Trophoblast cell (in vitro differentiated cells and primary cell): ENCODE measurements around the gene PKIB.

Source experiments
- DNase-seq, 2 donors: peaks; one replicate each; pipeline ENCODE4 v3.0.0-alpha.2; 2016
- H2AFZ ChIP-seq: 2 replicates; pipeline ENCODE4 v1.6.1; 2013; ENCODE audit warnings: low read length, moderate library complexity, mild to moderate bottlenecking; ENCODE audit not compliant: insufficient read depth, poor library complexity
- H2AK5ac ChIP-seq: 2 replicates; pipeline ENCODE4 v1.6.1; 2013; ENCODE audit warnings: mild to moderate bottlenecking, low read length
- H2BK120ac ChIP-seq: 2 replicates; pipeline ENCODE4 v1.6.1; 2013; ENCODE audit warnings: low read length, mild to moderate bottlenecking, moderate library complexity; ENCODE audit not compliant: insufficient read depth, poor library complexity
- H2BK12ac ChIP-seq: 2 replicates; pipeline ENCODE4 v1.6.1; 2013; ENCODE audit warnings: mild to moderate bottlenecking, low read length, moderate library complexity
- H2BK5ac ChIP-seq: 2 replicates; pipeline ENCODE4 v1.6.1; 2013; ENCODE audit warnings: low read length, low read depth, moderate library complexity, mild to moderate bottlenecking; ENCODE audit not compliant: poor library complexity
- H3K14ac ChIP-seq: 2 replicates; pipeline ENCODE4 v1.6.1; 2013; ENCODE audit warnings: mild to moderate bottlenecking, low read length
- H3K18ac ChIP-seq: 2 replicates; pipeline ENCODE4 v1.6.1; 2013; ENCODE audit warnings: mild to moderate bottlenecking, low read length
- H3K23ac ChIP-seq: 2 replicates; pipeline ENCODE4 v1.6.1; 2013; ENCODE audit warnings: low read length
- H3K27ac ChIP-seq: 2 replicates; pipeline ENCODE4 v1.5.1; 2013; ENCODE audit warnings: low read depth, mild to moderate bottlenecking, inconsistent platforms, low read length, moderate library complexity
- H3K27me3 ChIP-seq: 2 replicates; pipeline ENCODE4 v1.6.1; 2013; ENCODE audit warnings: inconsistent platforms, mild to moderate bottlenecking, low read length, moderate library complexity; ENCODE audit not compliant: insufficient read depth
- H3K36me3 ChIP-seq, 2 experiments: 1 replicate in 1 of 2; 2 replicates in 1 of 2; pipeline ENCODE4 v1.6.1; 2013; ENCODE audit warnings: low read length in 2 of 2, mild to moderate bottlenecking in 2 of 2, moderate library complexity in 1 of 2; ENCODE audit not compliant: insufficient read depth in 2 of 2, control insufficient read depth in 1 of 2
- H3K4ac ChIP-seq: 2 replicates; pipeline ENCODE4 v1.6.1; 2013; ENCODE audit warnings: low read depth, mild to moderate bottlenecking, low read length, moderate library complexity
- H3K4me1 ChIP-seq, 2 experiments: 1 replicate in 1 of 2; 2 replicates in 1 of 2; pipeline ENCODE4 v1.6.1; 2013; ENCODE audit warnings: low read length in 2 of 2, mild to moderate bottlenecking in 2 of 2, moderate library complexity in 1 of 2; ENCODE audit not compliant: insufficient read depth in 2 of 2, control insufficient read depth in 1 of 2
- H3K4me2 ChIP-seq: 2 replicates; pipeline ENCODE4 v1.6.1; 2013; ENCODE audit warnings: inconsistent platforms, mild to moderate bottlenecking, low read length, moderate library complexity
- H3K4me3 ChIP-seq: 2 replicates; pipeline ENCODE4 v1.5.1; 2013; ENCODE audit warnings: mild to moderate bottlenecking, low read depth, low read length, inconsistent platforms
- H3K79me1 ChIP-seq: one replicate; pipeline ENCODE4 v1.6.1; 2013; ENCODE audit warnings: low read length
- H3K79me2 ChIP-seq: 2 replicates; pipeline ENCODE4 v1.6.1; 2013; ENCODE audit warnings: low read length, mild to moderate bottlenecking; ENCODE audit not compliant: control insufficient read depth, insufficient read depth, poor library complexity
- H3K9ac ChIP-seq: 2 replicates; pipeline ENCODE4 v1.6.1; 2013; ENCODE audit warnings: mild to moderate bottlenecking, low read length
- H3K9me3 ChIP-seq: 2 replicates; pipeline ENCODE4 v1.6.1; 2013; ENCODE audit warnings: low read depth, mild to moderate bottlenecking, control low read depth, inconsistent platforms, low read length; ENCODE audit not compliant: insufficient read depth
- H4K12ac ChIP-seq: 2 replicates; pipeline ENCODE4 v1.6.1; 2013; ENCODE audit warnings: low read depth, mild to moderate bottlenecking, low read length, moderate library complexity
- H4K8ac ChIP-seq: 2 replicates; pipeline ENCODE4 v1.6.1; 2013; ENCODE audit warnings: low read depth, mild to moderate bottlenecking, low read length, moderate library complexity
- H4K91ac ChIP-seq: one replicate; pipeline ENCODE4 v1.6.1; 2013; ENCODE audit warnings: low read depth, mild to moderate bottlenecking, low read length, moderate library complexity
- WGBS: extraction: QIAGEN DNeasy Blood & Tissue Kit; methylation state at CpG from one replicate; pipeline ENCODE4 v1.1.7; 2013; ENCODE audit warnings: missing lambda C conversion rate; ENCODE audit not compliant: insufficient read length, insufficient coverage; ENCODE audit errors: extremely low coverage; 5-methylcytosine and 5-hydroxymethylcytosine counted together

Gene PKIB

GRCh38 chr6:122694602-122695001 lies 84.4 kb downstream of the PKIB start:
- no peak overlapping the region for H4K8ac ChIP-seq
- no peak overlapping the region for H3K23ac ChIP-seq
- peaks cover 9 to 21% of the 10 kb centered on the region in 2 experiments for H3K4me1 ChIP-seq
- H3K36me3 ChIP-seq: no peaks in the 10 kb centered on the region
- WGBS: no CpG with 5 or more reads among the region's 3 CpGs
- no peak overlapping the region for H3K18ac ChIP-seq
- no peak overlapping the region for H3K14ac ChIP-seq
- no peak overlapping the region for H2AK5ac ChIP-seq
- DNase-seq: no peak
- no peak overlapping the region for H3K9ac ChIP-seq
- H2BK12ac ChIP-seq: no peak overlapping the region
- no peak overlapping the region for H3K4me3 ChIP-seq
- no peak overlapping the region for H3K4me2 ChIP-seq
- no peaks in the 10 kb centered on the region for H3K9me3 ChIP-seq
- H3K27me3 ChIP-seq: no peaks in the 10 kb centered on the region
- no peak overlapping the region for H3K27ac ChIP-seq
- H3K79me1 ChIP-seq: peaks cover 8% of the 10 kb centered on the region
- H2AFZ ChIP-seq: no peak overlapping the region
- H4K12ac ChIP-seq: no peak overlapping the region
- H2BK5ac ChIP-seq: no peak overlapping the region
- H2BK120ac ChIP-seq: no peak overlapping the region
- H4K91ac ChIP-seq: no peak overlapping the region
- no peaks in the 10 kb centered on the region for H3K79me2 ChIP-seq
- H3K4ac ChIP-seq: no peak overlapping the region

- Histone ChIP-seq H3K9ac (no peak overlapping the region), H2BK5ac (no peak overlapping the region), H3K18ac (no peak overlapping the region), H4K8ac (no peak overlapping the region), H3K27me3 (no peaks in the 10 kb centered on the region), H3K23ac (no peak overlapping the region), H2AFZ (no peak overlapping the region), H4K12ac (no peak overlapping the region), H2BK12ac (no peak overlapping the region), H3K27ac (no peak overlapping the region), H3K79me1 (peaks cover 8% of the 10 kb centered on the region), H3K36me3 (no peaks in the 10 kb centered on the region), H3K14ac (no peak overlapping the region), H3K4me1 (peaks cover 9 to 21% of the 10 kb centered on the region in 2 experiments), H2BK120ac (no peak overlapping the region), H2AK5ac (no peak overlapping the region), H4K91ac (no peak overlapping the region), H3K79me2 (no peaks in the 10 kb centered on the region), H3K9me3 (no peaks in the 10 kb centered on the region), H3K4me3 (no peak overlapping the region), H3K4me2 (no peak overlapping the region), H3K4ac (no peak overlapping the region)
- DNase-seq: no peak
- no CpG with 5 or more reads among the region's 3 CpGs for WGBS
Observed at GRCh38 chr6:122695188-122695587, 85.0 kb downstream of the PKIB start.

GRCh38 chr6:122696079-122696478 lies 85.9 kb downstream of the PKIB start:
- DNase-seq: no peak
- H3K14ac ChIP-seq: no peak overlapping the region
- H2AK5ac ChIP-seq: no peak overlapping the region
- no peak overlapping the region for H3K9ac ChIP-seq
- no peak overlapping the region for H4K12ac ChIP-seq
- peaks cover 8% of the 10 kb centered on the region for H3K79me1 ChIP-seq
- no peak overlapping the region for H4K8ac ChIP-seq
- H2BK12ac ChIP-seq: no peak overlapping the region
- WGBS: no CpG with 5 or more reads among the region's 2 CpGs
- H2AFZ ChIP-seq: no peak overlapping the region
- peaks cover 9 to 21% of the 10 kb centered on the region in 2 experiments for H3K4me1 ChIP-seq
- no peak overlapping the region for H4K91ac ChIP-seq
- H2BK120ac ChIP-seq: peak overlapping the region; percentile 53
- no peak overlapping the region for H3K4me2 ChIP-seq
- peak overlapping the region; percentile 42 for H3K27ac ChIP-seq
- H3K36me3 ChIP-seq: peaks cover 0 to under 1% of the 10 kb centered on the region in 2 experiments
- H3K23ac ChIP-seq: no peak overlapping the region
- no peak overlapping the region for H3K4ac ChIP-seq
- no peak overlapping the region for H3K4me3 ChIP-seq
- no peak overlapping the region for H2BK5ac ChIP-seq
- no peaks in the 10 kb centered on the region for H3K27me3 ChIP-seq
- H3K18ac ChIP-seq: no peak overlapping the region
- no peaks in the 10 kb centered on the region for H3K9me3 ChIP-seq
- no peaks in the 10 kb centered on the region for H3K79me2 ChIP-seq

- no peaks in the 10 kb centered on the region for H3K27me3 ChIP-seq
- DNase-seq: no peak
- H3K4ac ChIP-seq: no peak overlapping the region
- H4K12ac ChIP-seq: no peak overlapping the region
- H3K4me1 ChIP-seq: peaks cover 9 to 20% of the 10 kb centered on the region in 2 experiments
- H3K79me1 ChIP-seq: peaks cover 8% of the 10 kb centered on the region
- no peak overlapping the region for H3K23ac ChIP-seq
- H3K18ac ChIP-seq: no peak overlapping the region
- no peak overlapping the region for H4K91ac ChIP-seq
- H3K4me3 ChIP-seq: no peak overlapping the region
- H3K9ac ChIP-seq: no peak overlapping the region
- H4K8ac ChIP-seq: no peak overlapping the region
- H2AK5ac ChIP-seq: no peak overlapping the region
- no peak overlapping the region for H3K4me2 ChIP-seq
- H2BK120ac ChIP-seq: no peak overlapping the region
- no peaks in the 10 kb centered on the region for H3K9me3 ChIP-seq
- no peak overlapping the region for H3K14ac ChIP-seq
- peak overlapping the region; percentile 42 for H3K27ac ChIP-seq
- H3K36me3 ChIP-seq: peaks cover 0 to 4% of the 10 kb centered on the region in 2 experiments
- H2BK5ac ChIP-seq: no peak overlapping the region
- H2AFZ ChIP-seq: no peak overlapping the region
- no peaks in the 10 kb centered on the region for H3K79me2 ChIP-seq
- H2BK12ac ChIP-seq: no peak overlapping the region
Observed at GRCh38 chr6:122696853-122697252, 86.6 kb downstream of the PKIB start.
